SW480 (cell line): ENCODE measurements around the gene KHDRBS2.
"Not testable (repeated sequence)": the region's sequence is repeated elsewhere in the genome, so short reads cannot be mapped to it uniquely, and the experiment has no call there.

Source experiments
- DNase-seq: peaks from one replicate; pipeline ENCODE4 v3.0.0-alpha.2; 2016; ENCODE audit warnings: low spot score

The KHDRBS2 gene

GRCh38 chr6:61867635-61868034, 418.4 kb downstream of the KHDRBS2 start:
- DNase-seq, result no peak

- no peak for DNase-seq
These were observed 428.5 kb downstream of the KHDRBS2 start for GRCh38 chr6:61857541-61857940.

GRCh38 chr6:61841958-61842357, 444.1 kb downstream of the KHDRBS2 start:
- no peak for DNase-seq

- no peak for DNase-seq
These were observed 450.8 kb downstream of the KHDRBS2 start for GRCh38 chr6:61835237-61835636.

- DNase-seq, result no peak
These were observed 452.8 kb downstream of the KHDRBS2 start for GRCh38 chr6:61833176-61833755.

GRCh38 chr6:61817716-61818115, 468.3 kb downstream of the KHDRBS2 start:
- DNase-seq, result no peak

- no peak for DNase-seq
These were observed 476.0 kb downstream of the KHDRBS2 start for GRCh38 chr6:61810047-61810446.

GRCh38 chr6:61809004-61809595, 476.9 kb downstream of the KHDRBS2 start:
- DNase-seq, result peak; percentile 28

- DNase-seq, result no peak
These were observed 498.0 kb downstream of the KHDRBS2 start for GRCh38 chr6:61787998-61788397.

- DNase-seq, result not testable (repeated sequence)
These were observed 516.6 kb downstream of the KHDRBS2 start for GRCh38 chr6:61769446-61769845.

- no peak for DNase-seq
These were observed 530.3 kb downstream of the KHDRBS2 start for GRCh38 chr6:61755739-61756138.

- no peak for DNase-seq
These were observed 534.0 kb downstream of the KHDRBS2 start for GRCh38 chr6:61751986-61752385.

GRCh38 chr6:61745994-61746393, 540.0 kb downstream of the KHDRBS2 start:
- no peak for DNase-seq

GRCh38 chr6:61711849-61712248, 574.2 kb downstream of the KHDRBS2 start:
- DNase-seq, result no peak

- DNase-seq, result no peak
These were observed 597.9 kb downstream of the KHDRBS2 start for GRCh38 chr6:61688165-61688564.

GRCh38 chr6:61682562-61682961, 603.5 kb downstream of the KHDRBS2 start:
- no peak for DNase-seq

GRCh38 chr6:61679625-61680024, 606.4 kb downstream of the KHDRBS2 start:
- no peak for DNase-seq

GRCh38 chr6:61675734-61676133, 610.3 kb downstream of the KHDRBS2 start:
- no peak for DNase-seq

GRCh38 chr6:61649845-61650244, 636.2 kb downstream of the KHDRBS2 start:
- no peak for DNase-seq

GRCh38 chr6:61640463-61640862, 645.6 kb downstream of the KHDRBS2 start:
- no peak for DNase-seq
